Measurements from ENCODE around the gene DRD5. TPM values are rescaled to one million over a fixed set of nuclear protein-coding genes. Genes with fewer than 3 reads are reported as not detected.
A peak's percentile ranks its signal among the peaks of the same experiment; 100 is the strongest.
"Not testable (repeated sequence)": the region's sequence is repeated elsewhere in the genome, so short reads cannot be mapped to it uniquely, and the experiment has no call there.

DRD5 gene
- total RNA-seq, 1 donor from 2014 or later = not detected

DNA sequence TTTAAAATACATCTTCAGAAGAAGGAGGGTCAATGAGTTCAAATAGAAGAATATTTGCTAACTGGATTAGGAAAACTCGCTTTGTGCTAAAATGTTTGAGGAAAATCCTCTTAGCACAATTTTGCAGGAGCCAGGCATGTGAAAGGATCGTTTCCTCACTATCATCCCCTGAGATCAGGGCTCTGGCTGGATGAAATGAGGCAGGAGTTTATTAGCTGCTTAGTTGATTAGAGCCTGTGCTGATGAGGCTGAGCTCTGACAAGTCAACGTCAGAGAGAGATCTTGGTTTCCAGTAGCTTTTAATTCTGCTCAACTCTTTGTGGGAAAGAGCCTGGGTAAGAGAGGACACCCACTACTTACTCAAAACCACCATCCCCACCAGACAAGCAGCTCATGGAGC lies 8.0 kb upstream of the DRD5 start:
- no peaks in the 10 kb centered on the region for H3K36me3 Mint-ChIP-seq (ENCODE audit: low read depth)
- H3K4me3 Mint-ChIP-seq (ENCODE audit: low read depth) = no peak overlapping the region
- no peaks in the 10 kb centered on the region for H3K4me1 Mint-ChIP-seq (ENCODE audit: low read depth)
- DNase-seq (ENCODE audit: low spot score) = no peak
- no peaks in the 10 kb centered on the region for H3K9me3 Mint-ChIP-seq
- intact Hi-C loops (cut with micrococcal nuclease) = no loop called here
- no peak overlapping the region for H3K27ac Mint-ChIP-seq
- peaks cover 18% of the 10 kb centered on the region for H3K27me3 Mint-ChIP-seq (ENCODE audit: low read depth)

GRCh38 chr4:9782136-9782436 lies 652 bp downstream of the DRD5 start:
- Mint-ChIP-seq H3K4me1 (ENCODE audit: low read depth) (no peaks in the 10 kb centered on the region), H3K36me3 (ENCODE audit: low read depth) (no peaks in the 10 kb centered on the region), H3K27ac (no peak overlapping the region), H3K9me3 (no peaks in the 10 kb centered on the region), H3K27me3 (ENCODE audit: low read depth) (peaks cover 53% of the 10 kb centered on the region), H3K4me3 (ENCODE audit: low read depth) (no peak overlapping the region)
- intact Hi-C loops (cut with micrococcal nuclease) = no loop called here
- no peak for DNase-seq (ENCODE audit: low spot score)

GRCh38 chr4:9785891-9786290 lies 4.5 kb downstream of the DRD5 start:
- peaks cover 38% of the 10 kb centered on the region for H3K27me3 Mint-ChIP-seq (ENCODE audit: low read depth)
- H3K9me3 Mint-ChIP-seq; H3K36me3 Mint-ChIP-seq (ENCODE audit: low read depth); H3K27ac Mint-ChIP-seq; H3K4me1 Mint-ChIP-seq (ENCODE audit: low read depth); DNase-seq (ENCODE audit: low spot score); intact Hi-C loops (cut with micrococcal nuclease); H3K4me3 Mint-ChIP-seq (ENCODE audit: low read depth): not testable (repeated sequence)

GRCh38 chr4:9792381-9792780 lies 10.9 kb downstream of the DRD5 start:
- DNase-seq (ENCODE audit: low spot score) = no peak
- Mint-ChIP-seq H3K9me3 (no peaks in the 10 kb centered on the region), H3K4me3 (ENCODE audit: low read depth) (no peak overlapping the region), H3K27ac (no peak overlapping the region), H3K4me1 (ENCODE audit: low read depth) (no peaks in the 10 kb centered on the region), H3K27me3 (ENCODE audit: low read depth) (peaks cover 7% of the 10 kb centered on the region), H3K36me3 (ENCODE audit: low read depth) (no peaks in the 10 kb centered on the region)
- intact Hi-C loops (cut with micrococcal nuclease) = no loop called here

- H3K27ac Mint-ChIP-seq; intact Hi-C loops (cut with micrococcal nuclease); H3K4me3 Mint-ChIP-seq (ENCODE audit: low read depth); DNase-seq (ENCODE audit: low spot score); H3K9me3 Mint-ChIP-seq; H3K4me1 Mint-ChIP-seq (ENCODE audit: low read depth); H3K36me3 Mint-ChIP-seq (ENCODE audit: low read depth); H3K27me3 Mint-ChIP-seq (ENCODE audit: low read depth): not testable (repeated sequence)
Measured at GRCh38 chr4:9796641-9797040, 15.2 kb downstream of the DRD5 start.

- H3K9me3 Mint-ChIP-seq = no peaks in the 10 kb centered on the region
- H3K36me3 Mint-ChIP-seq (ENCODE audit: low read depth) = no peaks in the 10 kb centered on the region
- DNase-seq (ENCODE audit: low spot score) = no peak
- no peaks in the 10 kb centered on the region for H3K4me1 Mint-ChIP-seq (ENCODE audit: low read depth)
- H3K4me3 Mint-ChIP-seq (ENCODE audit: low read depth) = no peak overlapping the region
- no peak overlapping the region for H3K27ac Mint-ChIP-seq
- intact Hi-C loops (cut with micrococcal nuclease) = no loop called here
- H3K27me3 Mint-ChIP-seq (ENCODE audit: low read depth) = peaks cover 15% of the 10 kb centered on the region
Measured at GRCh38 chr4:9800848-9801247, 19.4 kb downstream of the DRD5 start.

DNA sequence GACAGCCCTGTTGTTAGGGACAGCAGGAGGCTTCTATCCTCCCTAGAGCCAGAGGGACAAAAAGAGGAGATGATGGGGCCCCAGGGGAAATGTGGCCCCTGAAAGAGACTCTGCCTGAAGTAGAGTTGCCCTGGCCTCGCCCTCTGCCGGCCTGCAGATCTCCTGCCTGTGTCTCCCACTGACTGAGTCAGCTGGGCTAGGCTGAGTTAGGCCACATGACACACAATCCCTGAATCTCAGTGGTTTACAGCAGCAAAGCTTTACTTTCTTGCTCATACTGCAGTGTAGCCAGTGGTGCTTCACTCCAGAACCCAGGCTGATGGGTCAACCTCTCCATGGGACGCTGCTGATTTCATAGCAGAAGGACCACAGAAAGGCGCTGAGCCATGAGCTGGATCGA lies 23.5 kb downstream of the DRD5 start:
- Mint-ChIP-seq H3K27ac (no peak overlapping the region), H3K4me1 (ENCODE audit: low read depth) (no peaks in the 10 kb centered on the region), H3K9me3 (no peaks in the 10 kb centered on the region), H3K27me3 (ENCODE audit: low read depth) (peaks cover 20% of the 10 kb centered on the region), H3K36me3 (ENCODE audit: low read depth) (no peaks in the 10 kb centered on the region), H3K4me3 (ENCODE audit: low read depth) (no peak overlapping the region)
- intact Hi-C loops (cut with micrococcal nuclease) = no loop called here
- no peak for DNase-seq (ENCODE audit: low spot score)

DNA sequence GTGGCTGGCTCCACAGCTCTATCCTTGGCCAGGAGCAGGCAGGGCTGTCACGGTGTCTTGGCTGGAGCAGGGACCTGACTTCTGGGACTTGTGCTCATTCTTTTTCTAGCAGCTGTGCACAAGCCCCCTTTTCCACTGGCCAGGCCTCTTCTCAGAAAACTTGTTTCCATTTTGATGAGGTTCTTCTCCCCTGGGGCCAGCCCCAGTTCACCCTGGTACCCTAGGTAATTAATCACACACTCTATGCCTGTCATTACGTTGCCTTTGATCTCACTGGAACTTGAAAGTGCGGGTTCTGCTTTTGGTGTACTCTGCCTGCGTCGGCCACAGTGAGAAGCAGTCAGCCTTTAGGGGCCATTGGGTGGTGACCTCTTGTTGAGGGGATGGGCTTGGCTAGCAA lies 26.6 kb downstream of the DRD5 start:
- H3K4me3 Mint-ChIP-seq (ENCODE audit: low read depth) = no peak overlapping the region
- H3K36me3 Mint-ChIP-seq (ENCODE audit: low read depth) = no peaks in the 10 kb centered on the region
- peaks cover 29% of the 10 kb centered on the region for H3K27me3 Mint-ChIP-seq (ENCODE audit: low read depth)
- H3K9me3 Mint-ChIP-seq = no peaks in the 10 kb centered on the region
- H3K4me1 Mint-ChIP-seq (ENCODE audit: low read depth) = peaks cover 9% of the 10 kb centered on the region
- no peak overlapping the region for H3K27ac Mint-ChIP-seq
- no peak for DNase-seq (ENCODE audit: low spot score)
- intact Hi-C loops (cut with micrococcal nuclease) = no loop called here

- Mint-ChIP-seq H3K36me3 (ENCODE audit: low read depth) (no peaks in the 10 kb centered on the region), H3K4me1 (ENCODE audit: low read depth) (peaks cover 15% of the 10 kb centered on the region)
- intact Hi-C loops (cut with micrococcal nuclease) = loop anchor here (2.0 kb wide), 1 partner anchor 189 kb away; no protein-coding TSS in a partner anchor
Measured at GRCh38 chr4:9811806-9812205, 30.4 kb downstream of the DRD5 start.

DNA sequence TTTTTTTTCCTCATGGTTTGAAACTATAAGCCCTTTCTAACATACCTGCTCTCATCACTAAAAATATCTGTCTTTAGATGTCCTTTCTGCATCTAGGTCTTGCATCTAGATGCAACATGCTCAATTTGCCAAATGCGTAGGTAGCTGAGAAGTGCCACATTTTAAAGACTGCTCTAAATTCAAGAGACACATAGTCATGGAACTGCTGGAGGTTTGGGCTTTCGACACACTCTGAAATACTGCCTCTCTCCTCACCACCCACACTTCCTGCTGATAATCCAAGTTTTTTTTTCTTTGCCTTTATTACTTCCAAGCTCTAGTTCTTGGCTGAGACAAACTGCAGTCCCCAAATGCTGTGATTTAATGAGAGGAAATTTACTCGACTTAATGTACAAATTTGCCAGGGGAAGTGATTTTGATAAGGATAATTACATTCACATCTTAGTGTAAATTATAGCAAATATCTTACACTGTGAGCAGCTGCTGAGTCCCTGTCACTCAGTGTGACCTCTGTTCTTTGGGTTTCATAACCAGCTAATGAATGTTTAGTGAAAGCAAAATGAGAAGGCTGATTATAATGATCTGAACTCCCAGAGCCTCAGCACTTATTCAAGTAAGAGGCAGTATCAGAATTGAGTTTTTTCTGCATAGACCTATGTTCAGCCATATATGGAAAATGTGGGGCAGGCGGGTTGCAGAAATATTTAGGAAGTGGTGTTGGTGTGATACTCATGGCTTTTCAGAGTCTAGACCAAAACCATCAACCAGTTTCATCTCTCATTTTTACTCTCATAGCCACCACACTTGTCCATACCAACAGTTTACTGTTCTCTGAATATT lies 31.3 kb downstream of the DRD5 start:
- no peak for DNase-seq (ENCODE audit: low spot score)
- peaks cover 15% of the 10 kb centered on the region for H3K4me1 Mint-ChIP-seq (ENCODE audit: low read depth)
- H3K36me3 Mint-ChIP-seq (ENCODE audit: low read depth) = no peaks in the 10 kb centered on the region
- no peaks in the 10 kb centered on the region for H3K9me3 Mint-ChIP-seq
- H3K27ac Mint-ChIP-seq = no peak overlapping the region
- intact Hi-C loops (cut with micrococcal nuclease) = loop anchor here (1.0 to 2.0 kb wide), 3 partner anchors 13 to 284 kb away; no protein-coding TSS in a partner anchor
- no peak overlapping the region for H3K4me3 Mint-ChIP-seq (ENCODE audit: low read depth)
- H3K27me3 Mint-ChIP-seq (ENCODE audit: low read depth) = peaks cover 48% of the 10 kb centered on the region

More at GRCh38 chr4:9811806-9812205, 30.4 kb downstream of the DRD5 start:
- Mint-ChIP-seq H3K4me3 (ENCODE audit: low read depth) (no peak overlapping the region), H3K27ac (no peak overlapping the region), H3K9me3 (no peaks in the 10 kb centered on the region), H3K27me3 (ENCODE audit: low read depth) (peaks cover 48% of the 10 kb centered on the region)
- no peak for DNase-seq (ENCODE audit: low spot score)

DNA sequence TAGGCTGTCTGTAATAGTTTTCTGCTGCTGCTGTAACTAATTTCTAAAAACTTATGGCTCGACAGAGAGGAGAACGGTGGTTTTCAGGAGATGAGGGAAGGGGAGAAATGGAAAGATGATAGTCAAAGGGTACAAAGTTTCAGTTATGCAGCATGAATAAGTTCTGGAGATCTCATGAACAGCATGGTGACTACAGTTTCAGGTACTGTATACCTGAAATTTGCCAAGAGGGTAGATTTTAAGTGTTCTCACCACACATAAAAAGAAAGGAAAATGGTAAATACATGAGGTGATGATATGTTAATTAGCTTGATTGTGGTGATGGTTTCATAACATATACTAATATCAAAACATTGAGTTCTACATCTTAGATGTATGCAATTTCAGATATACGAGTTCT lies 34.9 kb downstream of the DRD5 start:
- Mint-ChIP-seq H3K9me3 (no peaks in the 10 kb centered on the region), H3K4me1 (ENCODE audit: low read depth) (peaks cover 15% of the 10 kb centered on the region), H3K4me3 (ENCODE audit: low read depth) (no peak overlapping the region), H3K27ac (no peak overlapping the region), H3K27me3 (ENCODE audit: low read depth) (peaks cover 45% of the 10 kb centered on the region), H3K36me3 (ENCODE audit: low read depth) (no peaks in the 10 kb centered on the region)
- intact Hi-C loops (cut with micrococcal nuclease) = no loop called here
- no peak for DNase-seq (ENCODE audit: low spot score)

- intact Hi-C loops (cut with micrococcal nuclease) = no loop called here
- no peak for DNase-seq (ENCODE audit: low spot score)
- no peak overlapping the region for H3K4me3 Mint-ChIP-seq (ENCODE audit: low read depth)
- peaks cover 52% of the 10 kb centered on the region for H3K27me3 Mint-ChIP-seq (ENCODE audit: low read depth)
- H3K4me1 Mint-ChIP-seq (ENCODE audit: low read depth) = peaks cover 9% of the 10 kb centered on the region
- no peaks in the 10 kb centered on the region for H3K9me3 Mint-ChIP-seq
- H3K27ac Mint-ChIP-seq = no peak overlapping the region
- H3K36me3 Mint-ChIP-seq (ENCODE audit: low read depth) = no peaks in the 10 kb centered on the region
Measured at GRCh38 chr4:9820343-9820742, 38.9 kb downstream of the DRD5 start.

GRCh38 chr4:9825049-9825448 lies 43.6 kb downstream of the DRD5 start:
- peaks cover 48% of the 10 kb centered on the region for H3K27me3 Mint-ChIP-seq (ENCODE audit: low read depth)
- peak; percentile 11 for DNase-seq (ENCODE audit: low spot score)
- no peak overlapping the region for H3K27ac Mint-ChIP-seq
- peaks cover 17% of the 10 kb centered on the region for H3K4me1 Mint-ChIP-seq (ENCODE audit: low read depth)
- H3K9me3 Mint-ChIP-seq = no peaks in the 10 kb centered on the region
- intact Hi-C loops (cut with micrococcal nuclease) = loop anchor here (1.0 kb wide), 1 partner anchor 12 kb away; no protein-coding TSS in a partner anchor
- no peak overlapping the region for H3K4me3 Mint-ChIP-seq (ENCODE audit: low read depth)
- no peaks in the 10 kb centered on the region for H3K36me3 Mint-ChIP-seq (ENCODE audit: low read depth)
